GM18498 (cell line): ENCODE results near the gene NACC1.
"Not testable (repeated sequence)": the region's sequence is repeated elsewhere in the genome, so short reads cannot be mapped to it uniquely, and the experiment has no call there.

Experiments
- ATAC-seq: cut with Tn5 transposase; IDR thresholded peaks from one replicate; pipeline ENCODE4 v1.9.1; 2021; ENCODE audit warnings: mild to moderate bottlenecking, moderate library complexity; ENCODE audit not compliant: unreplicated experiment

NACC1 gene

GRCh38 chr19:13160557-13160956, 42.5 kb downstream of the NACC1 start:
- ATAC-seq = no peak

GRCh38 chr19:13162724-13163608, 44.9 kb downstream of the NACC1 start:
- peak; percentile 38 for ATAC-seq

- ATAC-seq = no peak
Observed at GRCh38 chr19:13163609-13164342, 45.7 kb downstream of the NACC1 start.

- ATAC-seq = no peak
Observed at GRCh38 chr19:13164343-13165161, 46.5 kb downstream of the NACC1 start.

GRCh38 chr19:13165162-13165997, 47.3 kb downstream of the NACC1 start:
- ATAC-seq = no peak

GRCh38 chr19:13166151-13166550, 48.1 kb downstream of the NACC1 start:
- not testable (repeated sequence) for ATAC-seq

- no peak for ATAC-seq
Observed at GRCh38 chr19:13169769-13170168, 51.7 kb downstream of the NACC1 start.

GRCh38 chr19:13171146-13171545, 53.1 kb downstream of the NACC1 start:
- ATAC-seq = no peak

- ATAC-seq = no peak
Observed at GRCh38 chr19:13172346-13173138, 54.5 kb downstream of the NACC1 start.

GRCh38 chr19:13173139-13173737, 55.2 kb downstream of the NACC1 start:
- ATAC-seq = no peak

- no peak for ATAC-seq
Observed at GRCh38 chr19:13176345-13176744, 58.3 kb downstream of the NACC1 start.

- ATAC-seq = not testable (repeated sequence)
Observed at GRCh38 chr19:13177584-13177983, 59.5 kb downstream of the NACC1 start.

- not testable (repeated sequence) for ATAC-seq
Observed at GRCh38 chr19:13178291-13178690, 60.2 kb downstream of the NACC1 start.

GRCh38 chr19:13181747-13182388, 63.8 kb downstream of the NACC1 start:
- ATAC-seq = no peak

- not testable (repeated sequence) for ATAC-seq
Observed at GRCh38 chr19:13184926-13185325, 66.9 kb downstream of the NACC1 start.

GRCh38 chr19:13185763-13186657, 67.9 kb downstream of the NACC1 start:
- not testable (repeated sequence) for ATAC-seq

GRCh38 chr19:13186688-13187087, 68.6 kb downstream of the NACC1 start:
- ATAC-seq = not testable (repeated sequence)
